NCI-H1105 treated with DMSO at 0.1 percent for 48 hours (cell line): ENCODE measurements around the gene C22orf23.

Source experiments
- DNase-seq: peaks from one replicate; lab custom pipeline; 2025; lab: John Stamatoyannopoulos, UW

The C22orf23 gene

DNA sequence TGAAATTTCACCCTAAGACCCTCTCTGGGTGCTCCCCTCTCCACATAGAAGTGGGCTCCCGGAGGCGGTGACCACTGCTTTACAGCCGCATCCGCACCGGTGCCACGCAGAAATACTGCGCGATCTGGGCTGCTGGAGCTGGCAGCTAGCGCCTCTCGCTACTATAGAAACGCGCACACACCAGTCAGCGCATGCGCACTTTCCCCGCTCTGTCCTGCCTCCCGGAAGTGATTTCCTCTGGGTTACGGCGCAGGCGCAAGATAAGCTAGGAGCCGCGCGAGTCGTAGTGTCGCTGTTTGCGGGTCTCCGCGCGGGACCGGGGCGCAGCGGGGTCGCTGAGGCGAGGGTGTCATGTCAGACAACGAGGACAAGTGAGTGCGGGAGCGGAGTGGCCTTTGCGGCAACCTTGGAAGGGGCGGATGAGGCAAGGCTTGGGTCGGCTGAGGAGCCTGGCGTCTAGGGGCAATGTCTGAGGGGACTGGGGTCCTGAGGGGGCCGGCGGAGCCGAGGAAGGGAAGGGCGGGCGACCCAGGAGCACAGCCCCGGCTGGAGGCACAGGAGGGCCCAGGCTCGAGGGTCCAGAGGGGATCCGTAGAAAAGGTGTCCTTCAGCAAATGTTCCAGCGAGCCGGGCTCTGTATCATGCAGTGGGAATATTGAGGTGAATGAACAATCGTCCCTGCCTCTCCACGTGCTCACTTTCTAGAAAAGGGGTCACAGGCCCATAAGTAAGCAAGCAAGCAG lies at the start of gene C22orf23, which contains the start of gene POLR2F:
C22orf23 (minus strand) TSS at position 165 of the 743 bp plus-strand sequence. CDS start 452 bp downstream, outside the sequence.
POLR2F (plus strand) TSS at position 263 of the 743 bp plus-strand sequence; CDS start at position 352, 89 bp downstream.
- DNase-seq = peak; percentile 87

- DNase-seq = no peak
Observed at GRCh38 chr22:37999640-38000272, 46.4 kb upstream of the C22orf23 start.

DNA sequence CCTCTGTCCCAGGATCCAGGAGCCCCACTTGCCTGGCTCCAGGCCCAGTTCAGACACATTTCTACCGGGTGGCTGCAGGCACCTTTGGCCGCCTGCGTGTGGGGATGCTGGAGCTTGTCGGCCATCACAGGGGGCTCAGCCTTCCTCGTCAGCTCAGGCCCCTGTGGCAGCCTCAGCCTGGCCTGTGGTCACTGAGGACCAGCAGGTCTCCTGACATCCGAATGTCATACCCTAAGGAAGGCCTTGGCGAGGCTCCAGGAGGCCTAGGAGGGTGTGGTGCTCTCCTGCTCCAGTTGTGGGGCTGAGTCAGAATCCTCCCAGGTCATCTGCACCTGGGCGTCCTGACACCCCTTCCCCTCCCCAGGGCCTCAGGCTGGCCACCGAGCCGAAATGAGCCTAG lies 45.8 kb upstream of the C22orf23 start:
- no peak for DNase-seq

- DNase-seq = no peak
Observed at GRCh38 chr22:37998543-37998942, 45.1 kb upstream of the C22orf23 start.

GRCh38 chr22:37996515-37997246 lies 43.3 kb upstream of the C22orf23 start:
- no peak for DNase-seq

DNA sequence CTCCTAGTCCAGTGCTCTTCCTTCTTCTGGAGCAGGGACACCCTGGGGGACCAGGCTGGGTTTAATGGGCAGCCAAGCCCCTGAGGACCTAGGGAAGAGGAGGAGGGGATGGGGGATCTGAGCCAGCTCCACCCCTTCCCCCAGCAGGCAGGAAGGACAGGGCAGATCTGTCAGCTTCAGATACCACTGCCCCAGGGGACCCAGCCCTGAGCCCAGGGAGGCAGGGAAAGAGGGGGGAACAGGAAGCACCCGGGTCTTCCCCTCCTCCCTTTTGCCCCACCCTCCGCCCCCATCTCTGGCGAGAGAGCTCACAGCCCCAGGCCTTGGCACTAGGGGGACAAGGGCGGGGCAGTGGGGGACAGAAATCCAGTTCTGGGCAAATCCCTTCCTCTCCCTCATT lies 42.7 kb upstream of the C22orf23 start:
- no peak for DNase-seq

- DNase-seq = no peak
Observed at GRCh38 chr22:37995460-37995859, 42.1 kb upstream of the C22orf23 start.

DNA sequence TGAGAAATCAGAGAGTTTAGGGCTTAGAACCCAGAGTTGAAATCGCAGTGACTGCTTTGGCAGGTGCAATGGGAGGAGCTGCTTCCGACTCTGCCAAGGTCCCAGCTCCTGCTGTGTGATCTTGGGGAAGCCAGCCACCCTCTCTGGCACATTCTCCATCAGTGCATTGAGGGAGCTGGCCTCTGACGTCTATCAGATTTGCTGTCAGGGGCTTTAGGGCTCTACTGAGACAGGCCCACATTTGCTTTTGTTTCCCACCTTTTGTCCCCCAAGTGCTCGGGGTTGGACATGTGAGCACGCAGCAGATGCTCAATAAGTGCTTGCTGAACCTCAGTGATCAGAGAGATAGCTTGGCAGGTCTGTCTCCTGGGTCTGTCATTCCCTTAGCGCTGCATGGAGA lies 41.6 kb upstream of the C22orf23 start:
- DNase-seq = no peak

DNA sequence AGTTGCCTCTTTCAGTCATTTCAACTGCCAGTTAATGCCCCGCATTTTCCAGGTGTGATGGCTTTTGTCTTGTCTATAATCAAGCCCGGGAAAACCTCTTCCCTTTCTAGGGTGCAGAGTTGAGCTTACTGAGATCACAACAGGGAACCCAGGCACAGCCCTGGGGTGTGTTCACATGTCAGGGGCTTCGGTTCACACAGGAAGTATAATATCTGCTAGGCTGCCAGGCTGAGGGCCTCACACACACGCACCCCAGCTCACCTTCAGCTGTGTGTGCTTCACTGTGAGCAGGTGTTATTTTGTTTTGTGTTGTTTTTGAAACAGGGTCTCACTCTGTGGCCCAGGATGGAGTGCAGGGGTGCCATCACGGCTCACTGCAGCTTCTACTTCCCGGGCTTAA lies 40.6 kb upstream of the C22orf23 start:
- no peak for DNase-seq

DNA sequence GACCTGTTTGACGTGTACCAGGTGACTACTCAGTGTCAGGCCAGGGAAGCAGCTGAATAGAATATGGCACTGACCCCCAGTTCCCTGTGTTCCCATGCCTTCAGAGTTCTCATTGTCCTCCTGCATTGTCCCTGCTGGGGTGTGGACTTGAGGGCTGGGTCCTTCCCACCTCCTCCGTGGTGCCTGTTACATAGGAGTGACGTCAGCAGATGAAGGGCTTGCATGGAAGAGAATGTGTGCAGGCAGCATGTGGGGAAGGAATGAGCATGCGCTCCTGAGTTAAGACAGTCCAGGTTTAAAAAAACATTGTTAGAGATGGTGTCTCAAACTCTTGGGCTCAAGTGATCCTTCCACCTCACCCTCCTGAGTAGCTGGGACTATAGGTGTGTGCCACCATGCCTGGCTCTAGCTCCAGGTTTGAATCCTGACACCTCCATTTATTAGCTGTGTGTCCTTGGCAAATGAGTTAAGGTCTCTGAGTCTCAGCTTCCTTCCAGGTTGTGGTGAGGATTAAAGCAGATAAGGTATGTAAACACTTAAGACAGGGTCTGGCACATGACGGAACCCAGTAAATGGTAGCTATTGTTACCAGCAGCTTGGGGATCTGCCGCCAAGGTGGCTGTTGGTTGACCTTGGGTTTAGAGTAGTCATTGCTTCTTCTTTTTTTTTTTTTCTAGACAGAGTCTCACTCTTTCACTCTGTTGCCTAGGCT lies 38.5 kb upstream of the C22orf23 start:
- no peak for DNase-seq

DNA sequence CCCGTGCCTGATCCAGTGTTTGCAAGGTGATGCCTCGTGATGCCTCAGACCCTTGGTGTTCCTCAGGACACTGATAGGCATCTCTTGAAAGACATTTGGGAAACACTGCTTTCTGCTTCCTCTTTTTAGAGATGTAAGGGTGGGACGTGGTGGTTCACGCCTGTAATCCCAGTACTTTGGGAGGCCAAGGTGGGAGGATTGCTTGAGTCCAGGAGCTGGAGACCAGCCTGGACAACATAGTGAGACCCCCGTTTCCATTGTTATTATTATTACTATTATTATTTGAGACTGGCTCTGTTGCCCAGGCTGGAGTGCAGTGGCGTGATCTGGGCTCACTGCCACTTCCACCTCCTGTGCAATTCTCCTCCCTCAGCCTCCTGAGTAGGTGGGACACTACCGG lies 37.5 kb upstream of the C22orf23 start:
- no peak for DNase-seq

DNA sequence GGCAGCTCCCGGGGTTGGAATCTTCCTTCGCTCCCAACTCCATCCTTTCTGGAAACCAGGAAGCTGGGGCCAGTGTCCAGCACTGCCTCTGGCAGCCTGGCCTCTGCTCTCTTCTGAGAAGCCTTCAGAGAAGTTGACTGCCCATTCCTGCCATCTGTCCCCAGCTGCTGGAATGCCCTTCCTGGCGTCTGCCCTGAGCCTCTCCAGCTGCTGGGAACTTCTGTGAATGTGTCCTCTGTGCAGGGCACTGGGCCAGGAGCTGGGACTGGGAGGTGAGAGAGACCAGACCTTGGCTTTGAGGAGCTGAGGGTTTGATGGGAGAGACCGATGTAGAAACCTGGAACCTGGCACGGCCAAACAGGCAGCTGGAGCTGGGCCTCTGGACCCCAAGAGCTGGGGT lies 36.9 kb upstream of the C22orf23 start:
- DNase-seq = no peak

GRCh38 chr22:37989146-37990045 lies 36.0 kb upstream of the C22orf23 start:
- DNase-seq = no peak

GRCh38 chr22:37986371-37986770 lies 33.0 kb upstream of the C22orf23 start:
- DNase-seq = no peak

DNA sequence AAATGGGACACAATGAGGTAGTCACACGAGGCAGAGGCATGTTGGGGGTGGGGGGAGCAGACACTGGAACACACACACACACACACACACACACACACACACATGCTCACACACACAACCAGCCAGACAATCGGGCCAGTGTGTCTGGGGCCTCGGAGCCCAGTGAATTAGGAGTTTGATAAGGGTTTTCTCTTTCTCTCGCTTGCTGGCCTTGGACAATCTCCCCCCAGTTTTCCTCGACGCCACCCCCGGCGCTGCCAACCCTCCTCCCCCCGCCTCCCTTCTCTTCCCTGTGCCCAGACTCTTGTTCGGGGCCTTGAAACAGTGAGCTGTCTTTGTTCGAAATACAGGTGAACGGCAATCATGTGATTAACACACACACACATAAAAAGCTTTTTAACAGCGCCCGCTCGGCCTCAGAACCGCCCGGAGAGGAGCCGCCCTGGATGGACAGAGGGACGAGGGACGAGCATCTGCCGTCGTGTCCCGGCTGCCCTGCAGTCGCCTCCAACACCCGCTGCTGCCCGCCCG lies 32.4 kb upstream of the C22orf23 start:
- no peak for DNase-seq

DNA sequence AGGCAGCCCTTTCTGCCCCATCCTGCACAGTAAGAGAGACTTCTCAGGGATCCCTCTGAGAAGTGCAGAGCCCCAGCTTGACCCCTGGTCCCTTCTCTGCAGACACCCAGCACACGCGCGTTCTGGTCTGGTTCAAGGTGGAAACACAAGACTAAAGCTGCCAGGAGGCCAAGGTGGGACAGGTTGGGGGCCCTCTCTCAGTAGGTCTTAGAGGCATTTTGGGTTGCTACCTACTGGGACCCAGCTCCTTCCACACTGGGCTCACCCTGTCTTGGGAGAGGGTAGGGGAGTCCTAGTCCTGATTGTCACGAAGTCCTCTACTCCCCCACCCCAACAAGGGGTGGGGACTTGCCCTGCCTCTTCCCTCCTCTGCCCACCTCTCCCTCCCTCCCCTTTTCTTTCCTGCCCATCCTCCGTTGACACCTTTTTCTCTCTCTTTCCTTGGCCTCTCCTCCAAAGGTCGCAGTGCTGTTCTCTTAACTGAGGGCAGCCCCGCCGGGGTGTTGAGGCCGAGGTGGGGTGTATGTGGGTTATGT lies 31.7 kb upstream of the C22orf23 start:
- no peak for DNase-seq

- DNase-seq = no peak
Observed at GRCh38 chr22:37983860-37984791, 30.7 kb upstream of the C22orf23 start, which contains the start of gene SOX10. Gene SOX10 (minus strand): TSS chr22:37984555. CDS start chr22:37983784, 771 bp downstream.

GRCh38 chr22:37982938-37983859 lies 29.8 kb upstream of the C22orf23 start:
- DNase-seq = no peak
